NK-92 treated with Interleukin-12 subunit alpha and Interleukin-12 subunit beta, amount 100 ng/mL, for 24 hours (cell line): ENCODE measurements around the gene ZBTB46.
"Not testable (repeated sequence)": the region's sequence is repeated elsewhere in the genome, so short reads cannot be mapped to it uniquely, and the experiment has no call there.

Source experiments
- DNase-seq: peaks from one replicate; lab custom pipeline; 2025; lab: John Stamatoyannopoulos, UW

The ZBTB46 gene

GRCh38 chr20:63789836-63790571, 41.1 kb downstream of the ZBTB46 start:
- no peak for DNase-seq

DNA sequence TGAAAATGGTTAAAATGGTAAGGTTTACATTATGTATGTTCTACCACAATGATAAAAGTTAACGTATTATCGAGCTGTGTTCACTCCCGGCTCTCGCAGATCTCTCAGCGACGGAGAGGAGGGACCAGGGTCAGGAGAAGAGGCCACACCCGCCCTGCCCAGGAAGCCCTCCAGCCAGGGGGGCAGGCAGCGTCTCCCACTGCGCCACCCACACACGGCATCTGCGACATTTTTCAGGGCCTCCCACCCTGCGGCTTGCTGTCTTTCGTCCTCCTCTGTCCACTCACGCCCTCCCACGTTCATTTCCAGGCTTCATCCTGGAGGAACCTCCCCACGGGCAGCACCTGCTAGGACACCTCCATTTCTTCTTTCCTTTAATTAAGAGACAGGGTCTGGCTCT, 43.3 kb downstream of the ZBTB46 start:
- DNase-seq = no peak

DNA sequence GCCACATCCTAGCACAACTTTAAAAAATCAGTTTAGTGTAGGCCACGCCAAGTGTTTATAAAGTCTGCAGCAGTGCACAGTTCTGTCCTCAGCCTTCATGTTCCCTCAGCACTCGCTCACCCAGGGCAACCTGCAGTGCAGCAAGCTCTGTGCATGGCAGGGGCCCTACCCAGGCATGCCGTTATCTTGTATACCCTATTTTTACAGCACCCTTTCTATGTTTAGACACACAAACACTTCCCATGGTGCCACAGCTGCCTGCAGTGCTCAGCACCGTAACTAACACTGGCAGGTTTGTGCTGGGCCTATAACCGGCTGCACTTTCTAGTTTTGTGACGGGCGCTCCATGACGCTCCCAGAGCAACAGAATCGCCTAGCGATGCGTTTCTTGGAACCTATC, 43.8 kb downstream of the ZBTB46 start:
- no peak for DNase-seq

DNA sequence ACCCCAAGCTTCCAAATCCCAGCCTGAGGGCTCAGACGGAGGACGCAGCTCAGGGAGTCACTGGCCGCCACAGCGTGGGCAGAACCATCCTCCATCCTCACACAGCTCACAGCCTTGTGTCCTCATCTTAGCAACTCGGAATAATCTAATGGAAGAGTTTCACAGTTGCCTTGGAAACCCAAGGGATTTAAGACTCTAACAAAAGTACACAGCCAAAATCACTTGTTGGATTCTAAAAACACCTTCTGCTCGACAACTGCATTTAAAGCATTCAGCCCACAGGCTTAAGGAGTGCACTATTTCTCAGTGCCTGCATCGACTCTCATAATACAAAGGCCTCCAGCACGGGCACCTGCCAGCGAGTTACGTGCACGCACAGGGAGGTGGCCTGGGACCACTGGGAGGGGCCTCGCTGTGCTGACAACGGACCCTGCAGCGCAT, 45.4 kb downstream of the ZBTB46 start:
- no peak for DNase-seq

DNA sequence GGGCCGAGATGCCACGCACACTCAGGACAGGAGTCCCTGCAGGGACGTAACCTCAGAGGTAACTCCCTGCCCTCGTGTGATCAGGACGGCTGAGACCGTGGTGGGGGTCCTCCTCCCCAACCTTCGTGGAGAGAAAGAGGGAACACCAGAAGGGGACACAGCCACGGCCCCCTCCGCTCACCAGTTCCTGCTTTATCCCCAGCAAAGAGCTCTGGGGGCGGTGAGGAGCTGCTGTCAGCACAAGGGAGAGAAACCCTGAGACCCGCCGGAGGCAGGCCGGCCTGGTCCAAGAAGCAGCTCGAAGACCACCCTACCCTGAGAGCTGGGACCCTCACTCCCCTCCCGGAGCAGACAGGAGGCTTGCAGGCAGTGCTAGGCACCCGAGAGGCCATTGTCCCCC, 47.1 kb downstream of the ZBTB46 start:
- DNase-seq = no peak

DNA sequence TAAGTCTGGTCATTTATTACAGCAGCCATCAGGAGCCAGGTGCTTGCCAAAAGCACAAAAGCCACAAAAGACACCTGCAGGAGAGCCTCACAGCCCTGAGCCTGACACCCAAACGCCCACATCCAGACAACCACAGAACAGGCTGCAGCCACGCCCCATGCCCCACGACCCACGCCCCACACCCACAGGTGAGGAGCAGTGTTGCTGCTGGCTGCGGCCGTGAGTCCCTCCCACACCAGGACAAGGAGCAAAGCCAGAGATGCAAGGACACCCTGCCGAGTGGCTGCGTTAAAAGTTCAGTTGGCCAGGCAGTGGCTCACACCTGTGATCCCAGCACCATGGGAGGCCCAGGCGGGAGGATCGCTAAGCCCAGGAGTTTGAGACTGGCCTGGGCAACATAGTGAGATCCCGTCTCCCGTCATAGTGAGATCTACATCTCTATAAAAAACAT, 48.5 kb downstream of the ZBTB46 start:
- DNase-seq = no peak

GRCh38 chr20:63782051-63782471, 49.0 kb downstream of the ZBTB46 start:
- no peak for DNase-seq

DNA sequence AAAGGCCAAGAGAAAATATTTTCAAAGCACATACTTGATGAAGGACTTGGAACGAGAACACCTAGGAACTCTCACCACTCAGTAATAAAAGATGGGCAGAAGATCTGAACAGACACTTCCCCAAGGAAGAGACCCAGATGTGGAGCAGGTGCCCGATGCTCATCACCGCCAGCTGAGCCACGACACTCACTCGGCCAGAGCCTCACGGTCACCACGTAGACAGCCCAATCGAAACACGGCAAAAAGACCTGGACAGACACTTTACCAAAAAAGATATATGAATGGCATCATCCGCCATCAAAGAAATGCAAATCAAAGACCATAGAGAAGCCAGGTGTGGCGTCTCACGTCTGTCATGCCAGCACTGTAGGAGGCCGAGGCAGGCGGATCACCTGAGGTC, 49.9 kb downstream of the ZBTB46 start:
- DNase-seq = no peak

DNA sequence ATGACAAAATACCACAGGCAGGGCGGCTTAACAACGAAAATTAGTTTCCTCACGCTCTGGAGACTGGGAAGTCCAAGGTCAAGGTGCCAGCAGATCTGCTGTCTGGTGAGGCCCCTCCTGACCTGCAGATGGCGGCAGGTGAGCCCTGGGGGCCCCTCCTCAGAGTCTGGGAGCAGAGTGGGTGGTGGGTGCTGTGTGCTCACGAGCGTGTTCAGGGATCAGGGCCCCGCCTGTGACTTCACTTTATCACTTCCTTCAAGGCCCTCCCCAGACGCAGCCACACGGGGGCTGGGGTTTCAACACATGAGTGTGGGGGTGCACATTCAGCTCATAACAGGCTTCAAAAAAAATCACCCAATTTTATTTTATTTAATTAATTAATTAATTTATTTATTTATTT, 52.2 kb downstream of the ZBTB46 start:
- no peak for DNase-seq

- DNase-seq = no peak
These were observed 52.9 kb downstream of the ZBTB46 start for GRCh38 chr20:63778034-63778752.

DNA sequence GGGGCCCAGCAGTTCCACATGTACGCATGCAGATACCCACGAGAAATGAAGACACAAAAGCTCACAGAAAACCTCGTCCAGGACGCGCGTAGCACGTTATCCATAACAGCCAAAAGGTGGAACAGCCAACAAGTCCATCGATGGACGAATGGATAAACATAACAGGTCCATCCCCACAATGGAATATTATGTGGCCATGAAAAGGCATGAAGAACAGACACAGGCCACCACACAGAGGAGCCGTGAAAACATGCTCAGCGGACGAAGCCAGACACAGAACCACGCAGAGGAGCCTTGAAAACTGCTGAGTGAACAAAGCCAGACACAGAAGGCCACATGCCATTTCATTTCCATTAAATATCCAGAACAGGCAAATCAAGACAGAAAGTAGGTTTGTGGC, 53.5 kb downstream of the ZBTB46 start:
- no peak for DNase-seq

DNA sequence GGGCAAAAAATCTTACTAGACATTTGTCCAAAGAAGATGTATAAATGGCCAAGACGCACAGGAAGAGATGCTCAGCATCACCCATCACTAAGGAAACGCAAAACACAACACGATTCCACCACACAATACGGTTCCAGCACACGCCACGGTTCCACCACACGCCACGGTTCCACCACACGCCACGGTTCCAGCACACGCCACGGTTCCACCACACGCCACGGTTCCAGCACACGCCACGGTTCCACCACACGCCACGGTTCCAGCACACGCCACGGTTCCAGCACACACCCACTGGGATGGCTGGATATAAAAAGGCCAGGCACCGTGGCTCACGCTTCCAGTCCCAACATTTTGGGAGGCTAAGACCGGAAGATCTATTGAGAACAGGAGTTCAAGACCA, 54.2 kb downstream of the ZBTB46 start:
- not testable (repeated sequence) for DNase-seq

- no peak for DNase-seq
These were observed 55.7 kb downstream of the ZBTB46 start for GRCh38 chr20:63775096-63775978.

DNA sequence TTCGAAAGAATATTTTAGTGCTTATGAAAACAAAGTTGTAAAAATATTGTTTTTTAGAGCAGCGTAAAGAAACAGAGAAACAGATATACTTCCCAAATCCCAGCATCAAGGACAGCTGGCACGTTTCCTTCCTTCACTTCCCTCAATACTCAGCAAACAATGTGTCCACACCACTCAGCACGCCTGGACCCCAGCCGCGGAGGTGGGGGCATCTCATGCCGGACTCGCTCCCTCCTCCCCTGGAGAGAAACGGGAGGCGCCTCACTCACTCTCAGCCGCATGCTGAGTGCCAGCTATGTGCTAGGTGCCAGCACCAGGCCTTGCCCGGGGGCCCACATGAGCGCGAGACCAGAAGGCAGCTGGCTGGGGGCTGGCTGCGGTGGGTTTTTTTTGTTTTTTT, 56.8 kb downstream of the ZBTB46 start:
- DNase-seq = no peak

GRCh38 chr20:63773571-63774241, 57.4 kb downstream of the ZBTB46 start:
- DNase-seq = no peak

DNA sequence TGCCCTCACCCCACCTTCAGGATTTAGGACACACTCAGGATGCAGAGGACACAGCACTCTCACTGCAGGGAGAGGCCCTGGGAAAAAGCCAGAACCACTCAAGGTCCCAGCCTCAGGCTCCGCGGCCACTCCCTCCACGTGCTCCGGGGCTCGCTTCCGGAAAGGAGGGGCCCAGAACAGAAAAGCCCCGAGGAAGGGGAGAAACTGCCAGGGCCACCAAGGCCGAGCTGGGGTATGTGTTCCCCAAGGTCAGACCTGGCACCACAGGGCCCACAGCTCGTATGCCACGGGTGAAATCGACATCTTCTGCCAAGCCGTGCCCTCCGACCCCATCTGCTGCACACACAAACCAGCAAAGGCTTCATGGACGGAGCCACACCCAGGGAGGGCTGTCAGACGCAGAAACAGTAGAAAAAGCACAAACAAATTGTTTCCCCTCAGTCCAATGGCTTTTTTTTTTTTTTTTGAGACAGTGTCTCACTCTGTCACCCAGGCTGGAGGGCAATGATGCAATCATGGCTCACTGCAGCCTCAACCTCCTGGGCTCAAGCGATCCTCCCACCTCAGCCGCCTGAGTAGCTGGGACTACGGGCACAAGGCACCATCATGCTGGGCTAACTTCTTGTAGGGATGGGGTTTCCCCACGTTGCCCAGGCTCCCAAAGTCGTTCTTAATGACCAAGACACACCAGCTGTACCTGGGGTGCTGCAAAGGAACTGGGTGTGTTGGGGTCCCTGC, 58.1 kb downstream of the ZBTB46 start:
- DNase-seq = no peak

GRCh38 chr20:63771046-63771707, 59.9 kb downstream of the ZBTB46 start:
- DNase-seq = no peak

GRCh38 chr20:63769891-63770474, 61.1 kb downstream of the ZBTB46 start:
- DNase-seq = no peak

DNA sequence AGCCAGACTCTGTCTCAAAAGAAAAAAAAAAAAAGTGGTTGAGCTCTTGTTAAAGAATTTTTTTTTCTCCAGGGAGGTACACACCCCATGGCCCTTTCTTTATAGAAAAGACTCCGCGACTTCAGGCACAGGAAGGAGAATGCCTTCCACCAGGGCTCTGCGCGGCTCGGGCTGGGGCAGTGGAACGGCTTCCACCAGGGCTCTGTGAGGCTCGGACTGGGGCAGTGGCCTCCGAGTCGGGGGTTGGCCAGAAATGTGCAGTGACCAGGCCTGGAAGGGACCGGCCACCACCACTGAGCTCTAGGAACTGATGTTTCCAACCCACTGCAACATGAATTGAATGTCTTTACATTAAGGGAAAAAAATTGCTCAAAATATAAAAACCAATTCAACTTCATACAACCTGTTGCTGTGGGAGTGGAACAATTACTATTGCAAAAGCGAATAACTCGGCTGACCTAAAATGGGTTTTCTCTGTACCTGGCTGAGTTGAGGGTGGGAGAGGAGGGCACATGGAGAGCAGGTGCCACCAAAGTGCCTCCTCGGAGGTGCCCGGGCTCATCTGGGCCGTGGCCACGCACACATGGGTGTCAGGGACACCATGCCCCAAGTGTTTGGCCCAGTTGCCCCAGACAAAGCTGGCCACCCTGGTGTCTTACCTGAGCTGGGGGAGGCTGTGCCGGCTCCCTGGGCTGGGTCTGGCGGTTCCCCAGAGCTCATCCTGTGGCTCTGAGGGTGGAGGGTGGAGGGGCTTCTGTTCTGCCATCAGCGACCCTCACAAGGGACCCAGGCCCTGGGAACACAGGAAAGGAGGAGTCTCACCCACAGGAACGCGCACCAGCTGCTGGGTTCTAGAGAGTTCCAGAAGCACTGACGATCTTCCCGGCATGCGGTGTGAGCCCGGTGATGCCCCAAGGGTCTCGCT, 62.2 kb downstream of the ZBTB46 start:
- DNase-seq = no peak
